Measurements from ENCODE around the gene TMC8. TPM values are rescaled to one million over a fixed set of nuclear protein-coding genes. Genes with fewer than 3 reads are reported as not detected.

Gene TMC8
- total RNA-seq, 1 donor from 2014 or later = 55.8 TPM

GRCh38 chr17:78105551-78105950, 25.0 kb upstream of the TMC8 start:
- peaks cover 31% of the 10 kb centered on the region for H3K36me3 Mint-ChIP-seq (ENCODE audit: low read depth, unreplicated experiment)
- no peak overlapping the region for H3K4me3 Mint-ChIP-seq (ENCODE audit: unreplicated experiment)

GRCh38 chr17:78106211-78106610, 24.4 kb upstream of the TMC8 start:
- Mint-ChIP-seq H3K27ac (ENCODE audit: unreplicated experiment) (no peak overlapping the region), H3K36me3 (ENCODE audit: low read depth, unreplicated experiment) (peaks cover 33% of the 10 kb centered on the region), H3K27me3 (ENCODE audit: unreplicated experiment) (peaks cover 8% of the 10 kb centered on the region), H3K4me3 (ENCODE audit: unreplicated experiment) (no peak overlapping the region), H3K4me1 (ENCODE audit: unreplicated experiment) (no peaks in the 10 kb centered on the region), H3K9me3 (ENCODE audit: unreplicated experiment) (peaks cover 7% of the 10 kb centered on the region)
- DNase-seq (ENCODE audit: low spot score) = no peak
- no peak for TF ChIP-seq CTCF (IDR thresholded peaks at IDR 0.05; ENCODE audit: unreplicated experiment)

More at GRCh38 chr17:78105551-78105950, 25.0 kb upstream of the TMC8 start:
- H3K27me3 Mint-ChIP-seq (ENCODE audit: unreplicated experiment) = peaks cover 6% of the 10 kb centered on the region
- no peak for DNase-seq (ENCODE audit: low spot score)
- no peak for TF ChIP-seq CTCF (IDR thresholded peaks at IDR 0.05; ENCODE audit: unreplicated experiment)
- H3K4me1 Mint-ChIP-seq (ENCODE audit: unreplicated experiment) = no peaks in the 10 kb centered on the region
- H3K9me3 Mint-ChIP-seq (ENCODE audit: unreplicated experiment) = peaks cover 10% of the 10 kb centered on the region
- no peak overlapping the region for H3K27ac Mint-ChIP-seq (ENCODE audit: unreplicated experiment)

- no peak for TF ChIP-seq CTCF (IDR thresholded peaks at IDR 0.05; ENCODE audit: unreplicated experiment)
- Mint-ChIP-seq H3K27ac (ENCODE audit: unreplicated experiment) (no peak overlapping the region), H3K36me3 (ENCODE audit: low read depth, unreplicated experiment) (peaks cover 23% of the 10 kb centered on the region), H3K4me1 (ENCODE audit: unreplicated experiment) (no peaks in the 10 kb centered on the region), H3K27me3 (ENCODE audit: unreplicated experiment) (peaks cover 8% of the 10 kb centered on the region), H3K9me3 (ENCODE audit: unreplicated experiment) (no peaks in the 10 kb centered on the region), H3K4me3 (ENCODE audit: unreplicated experiment) (no peak overlapping the region)
- no peak for DNase-seq (ENCODE audit: low spot score)
Measured at GRCh38 chr17:78107457-78107856, 23.1 kb upstream of the TMC8 start.

DNA sequence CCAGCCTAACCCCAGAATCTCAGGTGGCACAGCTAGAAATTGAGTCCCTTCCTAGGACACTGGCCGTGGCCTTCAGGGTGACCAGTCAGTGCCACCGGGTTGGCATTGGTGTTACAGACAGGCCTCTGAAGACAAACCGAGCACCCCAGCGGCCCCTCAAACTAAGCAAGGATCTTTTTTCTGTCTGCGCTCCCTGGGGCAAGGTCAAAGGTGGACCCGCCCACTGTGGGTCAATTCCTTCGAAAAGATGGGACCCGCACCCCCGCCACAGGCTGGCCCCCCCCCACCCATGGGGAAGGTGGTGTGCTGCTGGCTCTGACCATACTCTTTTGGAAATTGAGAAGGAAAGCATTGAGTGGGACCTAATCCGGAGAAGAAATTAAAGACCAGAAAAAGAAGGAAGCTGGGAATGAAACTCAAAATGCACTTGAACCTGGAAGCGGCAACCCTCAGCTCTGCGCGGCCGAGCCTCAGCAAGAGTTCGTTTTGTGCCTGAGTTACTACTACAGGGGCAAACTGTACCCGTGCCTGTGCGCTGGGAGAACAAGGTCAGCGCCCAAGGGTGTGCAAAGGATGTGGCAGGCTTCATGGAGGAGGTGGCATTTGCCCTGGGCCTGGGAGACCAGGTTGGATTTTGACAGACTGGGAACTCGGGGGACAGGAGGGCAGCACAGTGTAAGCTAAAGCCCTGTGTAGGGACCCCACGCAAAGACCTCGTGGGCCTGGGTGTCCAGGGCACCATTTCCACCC, 22.4 kb upstream of the TMC8 start:
- no peak for TF ChIP-seq CTCF (IDR thresholded peaks at IDR 0.05; ENCODE audit: unreplicated experiment)
- no peaks in the 10 kb centered on the region for H3K4me1 Mint-ChIP-seq (ENCODE audit: unreplicated experiment)
- H3K36me3 Mint-ChIP-seq (ENCODE audit: low read depth, unreplicated experiment) = peaks cover 24% of the 10 kb centered on the region
- DNase-seq (ENCODE audit: low spot score) = no peak
- peaks cover 11% of the 10 kb centered on the region for H3K27me3 Mint-ChIP-seq (ENCODE audit: unreplicated experiment)
- no peak overlapping the region for H3K4me3 Mint-ChIP-seq (ENCODE audit: unreplicated experiment)
- no peak overlapping the region for H3K27ac Mint-ChIP-seq (ENCODE audit: unreplicated experiment)
- no peaks in the 10 kb centered on the region for H3K9me3 Mint-ChIP-seq (ENCODE audit: unreplicated experiment)

- DNase-seq (ENCODE audit: low spot score) = no peak
- Mint-ChIP-seq H3K9me3 (ENCODE audit: unreplicated experiment) (no peaks in the 10 kb centered on the region), H3K27ac (ENCODE audit: unreplicated experiment) (no peak overlapping the region), H3K27me3 (ENCODE audit: unreplicated experiment) (peaks cover 15% of the 10 kb centered on the region), H3K4me1 (ENCODE audit: unreplicated experiment) (no peaks in the 10 kb centered on the region), H3K4me3 (ENCODE audit: unreplicated experiment) (no peak overlapping the region), H3K36me3 (ENCODE audit: low read depth, unreplicated experiment) (peaks cover 25% of the 10 kb centered on the region)
- no peak for TF ChIP-seq CTCF (IDR thresholded peaks at IDR 0.05; ENCODE audit: unreplicated experiment)
Measured at GRCh38 chr17:78108726-78109488, 21.7 kb upstream of the TMC8 start.
